HepG2 (cell line): ENCODE results near the gene FAM47B. TPM values are rescaled to one million over a fixed set of nuclear protein-coding genes. Genes with fewer than 3 reads are reported as not detected.

Experiments
- ATAC-seq: fragments of 200-7000 bp; cut with Tn5 transposase; 3 replicates; pipeline ENCODE4 v1.9.1; 2020; ENCODE audit warnings: mild to moderate bottlenecking, moderate library complexity
- BruUV-seq: library from RNA; stranded (reverse); fragments of 400-500 nt; replicated peaks from 2 replicates; lab custom pipeline; 2021; lab: Mats Ljungman, UMichigan
- CTCF ChIA-PET: fragments of 300-600 bp; formaldehyde crosslinking; extraction: SDS; loops from one replicate; lab custom pipeline; 2021; ENCODE audit warnings: low total read pairs, inconsistent platforms, low intra/inter-chr PET ratio; lab: Yijun Ruan, JAX
- POLR2A ChIA-PET: fragments of 350-600 bp; sonication (Branson Sonifier 250); formaldehyde crosslinking; loops from one replicate; lab custom pipeline; 2020; ENCODE audit warnings: antibody characterized with exemption, inconsistent platforms; lab: Yijun Ruan, JAX
- DNase-seq: peaks from one replicate; pipeline ENCODE4 v3.0.0-alpha.2; 2015; ENCODE audit warnings: low spot score
- FAIRE-seq: peaks from 3 replicates; lab custom pipeline; 2011; peaks lifted over from hg19 to GRCh38; lab: Jason Lieb, UNC
- H2AFZ ChIP-seq: one replicate; pipeline ENCODE4 v1.6.1; 2011; ENCODE audit warnings: low read length, inconsistent platforms
- H3K27ac ChIP-seq: fragments of 300-600 bp; 3 replicates; pipeline ENCODE4 v1.8.0; 2011; ENCODE audit warnings: mixed run types, mild to moderate bottlenecking, mixed read lengths, low read length, inconsistent platforms; ENCODE audit not compliant: insufficient read depth; ENCODE audit errors: extremely low read length
- H3K27me3 ChIP-seq, 2 experiments: fragments of 200-600 bp in 1 of 2; 2 replicates in 1 of 2; 3 replicates in 1 of 2; pipeline versions ENCODE4 v1.6.0 to v1.8.0; 2011; ENCODE audit warnings: low read length in 2 of 2, mild to moderate bottlenecking in 2 of 2, moderate library complexity in 2 of 2, inconsistent platforms in 1 of 2; ENCODE audit not compliant: insufficient read depth in 2 of 2, control insufficient read depth in 1 of 2
- H3K36me3 ChIP-seq, 2 experiments: fragments of 200-600 bp in 1 of 2; replicated peaks in 1 of 2; 2 replicates in 1 of 2; 3 replicates in 1 of 2; pipeline versions ENCODE4 v1.5.1 to v1.8.0; 2011; ENCODE audit warnings: low read length in 2 of 2, inconsistent platforms in 1 of 2; ENCODE audit not compliant: insufficient read depth in 2 of 2, control insufficient read depth in 1 of 2
- H3K4me1 ChIP-seq: 2 replicates; pipeline ENCODE4 v1.5.1; 2012; ENCODE audit warnings: low read length, inconsistent platforms; ENCODE audit not compliant: insufficient read depth
- H3K4me2 ChIP-seq: 2 replicates; pipeline ENCODE4 v1.6.0; 2011; ENCODE audit warnings: low read depth, low read length, inconsistent platforms
- H3K4me3 ChIP-seq, 3 experiments: fragments of 200-600 bp in 1 of 3; sonication (generic), shearing (Covaris generic) in 1 of 3; replicated peaks in 1 of 3; 2 replicates each; pipeline ENCODE4 v1.5.1; 2011 to 2016; ENCODE audit warnings: low read length in 3 of 3, inconsistent platforms in 2 of 3, low read depth in 2 of 3, mild to moderate bottlenecking in 2 of 3, control low read depth in 1 of 3, mixed read lengths in 1 of 3; ENCODE audit not compliant: insufficient read depth in 1 of 3
- H3K79me2 ChIP-seq: one replicate; pipeline ENCODE4 v1.6.1; 2011; ENCODE audit warnings: low read length, inconsistent platforms; ENCODE audit not compliant: insufficient read depth
- H3K9ac ChIP-seq: 2 replicates; pipeline ENCODE4 v1.6.0; 2011; ENCODE audit warnings: mild to moderate bottlenecking, low read depth, low read length, inconsistent platforms; ENCODE audit not compliant: insufficient read depth
- H3K9me3 ChIP-seq: 2 replicates; pipeline ENCODE4 v1.5.1; 2012; ENCODE audit warnings: mild to moderate bottlenecking, low read length
- H4K20me1 ChIP-seq: 2 replicates; pipeline ENCODE4 v1.6.0; 2011; ENCODE audit warnings: inconsistent platforms, mild to moderate bottlenecking, low read length, moderate library complexity; ENCODE audit not compliant: insufficient read depth
- ERF ChIP-seq: IDR thresholded peaks from 2 replicates; pipeline ENCODE4 v1.6.1; 2018; ENCODE audit warnings: missing biosample characterization, missing genetic modification reagents
- RFX3 ChIP-seq: IDR thresholded peaks from 2 replicates; pipeline ENCODE4 v1.6.1; 2016; ENCODE audit warnings: missing biosample characterization, missing genetic modification reagents
- ZFYVE20 ChIP-seq: sonication (generic); formaldehyde crosslinking; IDR thresholded peaks from 2 replicates; pipeline ENCODE4 v1.8.0; 2023; ENCODE audit warnings: low read depth, mild to moderate bottlenecking, moderate library complexity, missing genetic modification reagents, borderline replicate concordance
- ZNF530 ChIP-seq: sonication (generic); formaldehyde crosslinking; IDR thresholded peaks from 2 replicates; pipeline ENCODE4 v1.5.0; 2020; ENCODE audit warnings: low read depth, mild to moderate bottlenecking, missing genetic modification reagents
- ZNF850 ChIP-seq: sonication (generic); formaldehyde crosslinking; conservative IDR thresholded peaks from 2 replicates; pipeline ENCODE4 v1.9.0; 2021; ENCODE audit warnings: mild to moderate bottlenecking, missing genetic modification reagents
- WGBS: methylation state at CpG from one replicate; pipeline ENCODE4 v1.1.6; 2017; ENCODE audit warnings: low lambda C conversion rate; 5-methylcytosine and 5-hydroxymethylcytosine counted together
- in situ Hi-C: cut with HindIII; loops from 2 replicates; pipeline ENCODE4 v1.10.0; 2017; ENCODE audit warnings: low pct_unique_long_range_greater_than_20kb; ENCODE audit not compliant: extremely low pct_ligation_motif_present
- intact Hi-C: fragments of 100-400 bp; cut with micrococcal nuclease; formaldehyde crosslinking; loops from one replicate; pipeline ENCODE4 v1.10.0; 2022; ENCODE audit not compliant: unreplicated experiment
- polyA plus RNA-seq, 8 experiments: library from polyadenylated mRNA; depleted of rRNA in 3 of 8; stranded (reverse) in 7 of 8; unstranded in 1 of 8; fragments of >200 nt; fragmentation: Illumina TruSeq in 4 of 8; extraction: Trizol in 4 of 8; gene quantifications; 2 replicates each; pipeline versions ENCODE4 v1.2.1 to v1.2.3, GENCODE V29; 2011 to 2016; ENCODE audit warnings: low read depth in 4 of 8, missing spikeins in 1 of 8, mixed read lengths in 1 of 8; ENCODE audit not compliant: insufficient read depth in 1 of 8
- total RNA-seq, 5 experiments: library from RNA; depleted of rRNA; stranded (reverse); fragments of >200 nt; fragmentation: Illumina TruSeq; extraction: Trizol; gene quantifications; 2 replicates each; pipeline ENCODE4 v1.2.3, GENCODE V29; 2016; ENCODE audit warnings: low read depth in 1 of 5
- TF ChIP-seq, protein P1 (sequence below): sonication (generic); formaldehyde crosslinking; IDR thresholded peaks from 2 replicates; pipeline ENCODE4 v1.4.0; 2020; ENCODE audit warnings: missing genetic modification reagents
- TF ChIP-seq, protein P2 (sequence below): sonication (generic); formaldehyde crosslinking; IDR thresholded peaks from 2 replicates; pipeline ENCODE4 v1.5.0; 2020; ENCODE audit warnings: missing genetic modification reagents, mild to moderate bottlenecking, borderline replicate concordance
- TF ChIP-seq, protein P3 (sequence below): sonication (generic); formaldehyde crosslinking; IDR thresholded peaks from 2 replicates; pipeline ENCODE4 v1.8.1; 2023; ENCODE audit warnings: missing genetic modification reagents, mild to moderate bottlenecking, borderline replicate concordance
- TF ChIP-seq, protein P4 (sequence below): sonication (generic); formaldehyde crosslinking; IDR thresholded peaks from 2 replicates; pipeline ENCODE4; 2020; ENCODE audit warnings: missing genetic modification reagents, mild to moderate bottlenecking, borderline replicate concordance
- TF ChIP-seq, protein P5 (sequence below): sonication (generic); formaldehyde crosslinking; IDR thresholded peaks from 2 replicates; pipeline ENCODE4 v1.4.0; 2020; ENCODE audit warnings: missing genetic modification reagents
- TF ChIP-seq, protein P6 (sequence below): sonication (generic); formaldehyde crosslinking; conservative IDR thresholded peaks from 2 replicates; pipeline ENCODE4 v1.8.1; 2023; ENCODE audit warnings: missing genetic modification reagents

Gene FAM47B
- total and polyA plus RNA-seq, 2 of the 13 experiments (the other 11 are each of a cell fraction or from before 2014, with no cell fraction given), result not detected

DNA sequence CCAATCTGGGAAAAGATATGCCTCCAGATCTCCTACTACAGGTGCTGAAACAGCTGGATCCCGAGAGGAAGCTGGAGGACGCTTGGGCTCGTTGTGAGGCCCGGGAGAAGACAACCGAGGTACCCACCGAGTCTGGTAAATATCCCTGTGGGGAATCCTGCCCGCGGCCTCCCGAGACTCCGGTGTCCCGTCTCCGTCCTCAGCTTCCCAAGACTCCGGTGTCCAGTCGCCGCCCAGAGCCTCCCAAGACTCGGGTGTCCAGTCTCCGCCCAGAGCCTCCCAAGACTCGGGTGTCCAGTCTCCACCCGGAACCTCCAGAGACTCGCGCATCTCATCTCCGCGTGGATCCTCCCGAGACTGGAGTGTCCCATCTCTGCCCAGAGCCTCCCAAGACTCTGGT is 639 bp downstream of the FAM47B start:
- DNase-seq (no peak), FAIRE-seq (no peak), ATAC-seq (no peak)
- no peak overlapping the region for H3K27ac ChIP-seq
- 57% methylated on average over 7 of the region's 24 CpGs for WGBS
- ChIA-PET CTCF (no interaction called here), POLR2A (no interaction called here)
- no peaks in the 10 kb centered on the region for H3K36me3 ChIP-seq
- H3K79me2 ChIP-seq, result no peaks in the 10 kb centered on the region
- H3K27me3 ChIP-seq, result no peaks in the 10 kb centered on the region
- intact Hi-C loops (no loop called here), in situ Hi-C loops (no loop called here)
- H3K9ac ChIP-seq, result no peak overlapping the region
- TF ChIP-seq, protein P1, sequence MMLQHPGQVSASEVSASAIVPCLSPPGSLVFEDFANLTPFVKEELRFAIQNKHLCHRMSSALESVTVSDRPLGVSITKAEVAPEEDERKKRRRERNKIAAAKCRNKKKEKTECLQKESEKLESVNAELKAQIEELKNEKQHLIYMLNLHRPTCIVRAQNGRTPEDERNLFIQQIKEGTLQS (CRISPR knock-in tag), result no peak
- no peak for TF ChIP-seq ERF (CRISPR knock-in tag)
- TF ChIP-seq, protein P2, sequence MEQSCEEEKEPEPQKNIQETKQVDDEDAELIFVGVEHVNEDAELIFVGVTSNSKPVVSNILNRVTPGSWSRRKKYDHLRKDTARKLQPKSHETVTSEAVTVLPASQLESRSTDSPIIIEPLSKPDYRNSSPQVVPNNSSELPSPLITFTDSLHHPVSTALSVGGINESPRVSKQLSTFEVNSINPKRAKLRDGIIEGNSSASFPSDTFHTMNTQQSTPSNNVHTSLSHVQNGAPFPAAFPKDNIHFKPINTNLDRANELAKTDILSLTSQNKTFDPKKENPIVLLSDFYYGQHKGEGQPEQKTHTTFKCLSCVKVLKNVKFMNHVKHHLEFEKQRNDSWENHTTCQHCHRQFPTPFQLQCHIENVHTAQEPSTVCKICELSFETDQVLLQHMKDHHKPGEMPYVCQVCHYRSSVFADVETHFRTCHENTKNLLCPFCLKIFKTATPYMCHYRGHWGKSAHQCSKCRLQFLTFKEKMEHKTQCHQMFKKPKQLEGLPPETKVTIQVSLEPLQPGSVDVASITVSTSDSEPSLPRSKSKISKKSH (CRISPR knock-in tag), result no peak
- TF ChIP-seq, protein P3, sequence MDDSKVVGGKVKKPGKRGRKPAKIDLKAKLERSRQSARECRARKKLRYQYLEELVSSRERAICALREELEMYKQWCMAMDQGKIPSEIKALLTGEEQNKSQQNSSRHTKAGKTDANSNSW (CRISPR knock-in tag), result no peak
- no peak for TF ChIP-seq ZNF850 (CRISPR knock-in tag)
- no peak for TF ChIP-seq RFX3
- no peaks in the 10 kb centered on the region for H3K4me1 ChIP-seq
- no peak overlapping the region for H2AFZ ChIP-seq
- no peak overlapping the region for H3K4me2 ChIP-seq
- no peak overlapping the region for H3K4me3 ChIP-seq
- H4K20me1 ChIP-seq, result no peaks in the 10 kb centered on the region
- no TSS peak for BruUV-seq
- no peaks in the 10 kb centered on the region for H3K9me3 ChIP-seq

DNA sequence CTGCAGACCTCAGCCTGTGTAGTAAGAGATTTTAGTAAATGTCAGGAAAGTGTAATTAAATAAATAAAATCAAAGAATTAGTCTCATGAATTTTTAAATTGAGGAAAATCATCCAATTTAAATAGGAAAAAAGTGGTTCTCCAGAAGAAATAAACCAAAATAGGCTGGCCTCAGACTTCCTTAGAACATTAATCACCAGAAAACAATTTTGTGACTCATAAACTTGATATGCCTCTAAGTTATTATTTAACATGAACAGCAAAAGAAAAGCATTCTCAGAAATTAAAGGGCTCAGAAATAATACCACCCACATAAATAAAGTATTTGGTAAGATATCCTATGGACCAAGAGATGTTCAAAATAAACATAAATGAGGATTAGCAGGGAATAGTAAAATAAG is 14.3 kb downstream of the FAM47B start:
- no peak for DNase-seq
- no peak for FAIRE-seq
- no peaks in the 10 kb centered on the region for H3K4me1 ChIP-seq
- ATAC-seq, result no peak
- H3K9ac ChIP-seq, result no peak overlapping the region
- no peak overlapping the region for H3K4me2 ChIP-seq
- no peak overlapping the region for H2AFZ ChIP-seq
- no peaks in the 10 kb centered on the region for H3K79me2 ChIP-seq
- CTCF ChIA-PET, result no interaction called here
- no peaks in the 10 kb centered on the region for H3K36me3 ChIP-seq
- intact Hi-C loops (no loop called here), in situ Hi-C loops (no loop called here)
- no peak overlapping the region for H3K27ac ChIP-seq
- POLR2A ChIA-PET, result no interaction called here
- no peaks in the 10 kb centered on the region for H3K9me3 ChIP-seq
- no peaks in the 10 kb centered on the region for H4K20me1 ChIP-seq
- no peaks in the 10 kb centered on the region for H3K27me3 ChIP-seq
- H3K4me3 ChIP-seq, result no peak overlapping the region
- no TSS peak for BruUV-seq
- TF ChIP-seq ZNF530 (CRISPR knock-in tag) (no peak), ZFYVE20 (CRISPR knock-in tag) (no peak)
- TF ChIP-seq, protein P4, sequence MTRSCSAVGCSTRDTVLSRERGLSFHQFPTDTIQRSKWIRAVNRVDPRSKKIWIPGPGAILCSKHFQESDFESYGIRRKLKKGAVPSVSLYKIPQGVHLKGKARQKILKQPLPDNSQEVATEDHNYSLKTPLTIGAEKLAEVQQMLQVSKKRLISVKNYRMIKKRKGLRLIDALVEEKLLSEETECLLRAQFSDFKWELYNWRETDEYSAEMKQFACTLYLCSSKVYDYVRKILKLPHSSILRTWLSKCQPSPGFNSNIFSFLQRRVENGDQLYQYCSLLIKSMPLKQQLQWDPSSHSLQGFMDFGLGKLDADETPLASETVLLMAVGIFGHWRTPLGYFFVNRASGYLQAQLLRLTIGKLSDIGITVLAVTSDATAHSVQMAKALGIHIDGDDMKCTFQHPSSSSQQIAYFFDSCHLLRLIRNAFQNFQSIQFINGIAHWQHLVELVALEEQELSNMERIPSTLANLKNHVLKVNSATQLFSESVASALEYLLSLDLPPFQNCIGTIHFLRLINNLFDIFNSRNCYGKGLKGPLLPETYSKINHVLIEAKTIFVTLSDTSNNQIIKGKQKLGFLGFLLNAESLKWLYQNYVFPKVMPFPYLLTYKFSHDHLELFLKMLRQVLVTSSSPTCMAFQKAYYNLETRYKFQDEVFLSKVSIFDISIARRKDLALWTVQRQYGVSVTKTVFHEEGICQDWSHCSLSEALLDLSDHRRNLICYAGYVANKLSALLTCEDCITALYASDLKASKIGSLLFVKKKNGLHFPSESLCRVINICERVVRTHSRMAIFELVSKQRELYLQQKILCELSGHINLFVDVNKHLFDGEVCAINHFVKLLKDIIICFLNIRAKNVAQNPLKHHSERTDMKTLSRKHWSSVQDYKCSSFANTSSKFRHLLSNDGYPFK, result no peak
- TF ChIP-seq, protein P5, sequence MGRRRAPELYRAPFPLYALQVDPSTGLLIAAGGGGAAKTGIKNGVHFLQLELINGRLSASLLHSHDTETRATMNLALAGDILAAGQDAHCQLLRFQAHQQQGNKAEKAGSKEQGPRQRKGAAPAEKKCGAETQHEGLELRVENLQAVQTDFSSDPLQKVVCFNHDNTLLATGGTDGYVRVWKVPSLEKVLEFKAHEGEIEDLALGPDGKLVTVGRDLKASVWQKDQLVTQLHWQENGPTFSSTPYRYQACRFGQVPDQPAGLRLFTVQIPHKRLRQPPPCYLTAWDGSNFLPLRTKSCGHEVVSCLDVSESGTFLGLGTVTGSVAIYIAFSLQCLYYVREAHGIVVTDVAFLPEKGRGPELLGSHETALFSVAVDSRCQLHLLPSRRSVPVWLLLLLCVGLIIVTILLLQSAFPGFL (CRISPR knock-in tag), result no peak
- TF ChIP-seq, protein P6, sequence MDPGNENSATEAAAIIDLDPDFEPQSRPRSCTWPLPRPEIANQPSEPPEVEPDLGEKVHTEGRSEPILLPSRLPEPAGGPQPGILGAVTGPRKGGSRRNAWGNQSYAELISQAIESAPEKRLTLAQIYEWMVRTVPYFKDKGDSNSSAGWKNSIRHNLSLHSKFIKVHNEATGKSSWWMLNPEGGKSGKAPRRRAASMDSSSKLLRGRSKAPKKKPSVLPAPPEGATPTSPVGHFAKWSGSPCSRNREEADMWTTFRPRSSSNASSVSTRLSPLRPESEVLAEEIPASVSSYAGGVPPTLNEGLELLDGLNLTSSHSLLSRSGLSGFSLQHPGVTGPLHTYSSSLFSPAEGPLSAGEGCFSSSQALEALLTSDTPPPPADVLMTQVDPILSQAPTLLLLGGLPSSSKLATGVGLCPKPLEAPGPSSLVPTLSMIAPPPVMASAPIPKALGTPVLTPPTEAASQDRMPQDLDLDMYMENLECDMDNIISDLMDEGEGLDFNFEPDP, result no peak
